A549 (cell line): ENCODE measurements around the gene PLA2G4A.

Experiments used
- CBX8 ChIP-seq: fragments of 200-600 bp; sonication (generic); IDR thresholded peaks from 2 replicates; pipeline ENCODE4 v1.6.1; 2016
- EHMT2 ChIP-seq: fragments of 200-600 bp; sonication (generic); IDR thresholded peaks from 2 replicates; pipeline ENCODE4 v1.6.1; 2016; ENCODE audit warnings: antibody characterized with exemption, low read depth, mild to moderate bottlenecking, moderate library complexity
- EP300 ChIP-seq, 2 experiments: fragments of >200 bp; sonication (Bioruptor Twin); formaldehyde crosslinking; IDR thresholded peaks; 2 replicates in 1 of 2; 3 replicates in 1 of 2; pipeline ENCODE4 v1.6.1; 2016 to 2017
- FOSL2 ChIP-seq, 2 experiments: fragments of 450-650 bp in 1 of 2; fragments of >200 bp in 1 of 2; sonication (Bioruptor Twin) in 1 of 2; formaldehyde crosslinking; IDR thresholded peaks; 2 replicates each; pipeline versions ENCODE4 v1.5.0 to v1.6.1; 2016 to 2020; ENCODE audit warnings: mild to moderate bottlenecking in 1 of 2, moderate library complexity in 1 of 2
- GATA3 ChIP-seq: IDR thresholded peaks from 2 replicates; pipeline ENCODE4 v1.6.1; 2012; ENCODE audit warnings: borderline replicate concordance
- HDAC2 ChIP-seq: fragments of 200-600 bp; sonication (generic); IDR thresholded peaks from 2 replicates; pipeline ENCODE4 v1.6.1; 2016
- MAZ ChIP-seq: fragments of 150-350 bp; IDR thresholded peaks from 2 replicates; pipeline ENCODE4 v1.6.1; 2014; ENCODE audit warnings: antibody characterized with exemption, low read depth, low read length, borderline replicate concordance
- POLR2A ChIP-seq: IDR thresholded peaks from 2 replicates; pipeline ENCODE4 v1.6.1; 2012; ENCODE audit warnings: mild to moderate bottlenecking, low read length
- POLR2AphosphoS2 ChIP-seq: conservative IDR thresholded peaks from 2 replicates; pipeline ENCODE4 v1.6.1; 2012; ENCODE audit warnings: low read length, improper control_type of control experiment, inconsistent platforms
- RCOR1 ChIP-seq: fragments of 150-350 bp; IDR thresholded peaks from 2 replicates; pipeline ENCODE4 v1.6.1; 2014; ENCODE audit warnings: antibody characterized with exemption, low read length, low read depth
- RFX5 ChIP-seq: fragments of 450-650 bp; IDR thresholded peaks from 2 replicates; pipeline ENCODE4 v1.7.1; 2014; ENCODE audit warnings: antibody characterized with exemption, mild to moderate bottlenecking, moderate library complexity
- TF ChIP-seq, protein P1 (sequence below): fragments of >200 bp; sonication (Bioruptor Twin); formaldehyde crosslinking; IDR thresholded peaks from 3 replicates; pipeline ENCODE4 v1.5.1; 2016
- TF ChIP-seq, protein P2 (sequence below): fragments of 200-600 bp; sonication (generic); IDR thresholded peaks from 2 replicates; pipeline ENCODE4 v1.6.1; 2016; ENCODE audit warnings: antibody characterized with exemption, mild to moderate bottlenecking, moderate library complexity
- TF ChIP-seq, protein P3 (sequence below): fragments of >200 bp; sonication (Bioruptor Twin); formaldehyde crosslinking; IDR thresholded peaks from 3 replicates; pipeline ENCODE4 v1.6.1; 2016

DNA sequence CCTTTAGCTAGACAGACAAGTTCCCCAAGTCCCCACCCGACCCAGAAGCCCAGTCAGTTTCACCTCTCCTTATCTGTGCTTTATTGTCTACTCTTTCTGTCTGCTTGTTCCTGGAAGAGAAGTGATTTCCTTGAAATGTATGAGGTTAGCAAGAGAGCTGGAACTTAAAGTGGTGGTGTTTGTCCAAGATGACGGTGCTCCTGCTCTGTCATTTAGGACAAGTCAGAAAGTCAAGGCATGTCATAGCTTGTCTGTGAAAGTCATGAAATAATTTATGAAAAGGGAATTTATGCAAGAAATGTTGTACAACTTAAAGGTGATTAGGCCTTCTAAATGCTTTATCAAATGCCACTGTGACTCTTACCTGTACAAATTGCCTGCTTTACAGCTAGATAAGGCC lies 178.1 kb downstream of the PLA2G4A start:
- no peak for TF ChIP-seq RCOR1
- no peak for TF ChIP-seq CBX8
- no peak for TF ChIP-seq POLR2AphosphoS2
- TF ChIP-seq EHMT2 = no peak
- no peak for TF ChIP-seq RFX5
- no peak for TF ChIP-seq FOSL2 (IDR thresholded peaks at IDR 0.05)
- no peak for TF ChIP-seq FOSL2 (CRISPR knock-in tag; IDR thresholded peaks at IDR 0.05)
- TF ChIP-seq, protein P1, sequence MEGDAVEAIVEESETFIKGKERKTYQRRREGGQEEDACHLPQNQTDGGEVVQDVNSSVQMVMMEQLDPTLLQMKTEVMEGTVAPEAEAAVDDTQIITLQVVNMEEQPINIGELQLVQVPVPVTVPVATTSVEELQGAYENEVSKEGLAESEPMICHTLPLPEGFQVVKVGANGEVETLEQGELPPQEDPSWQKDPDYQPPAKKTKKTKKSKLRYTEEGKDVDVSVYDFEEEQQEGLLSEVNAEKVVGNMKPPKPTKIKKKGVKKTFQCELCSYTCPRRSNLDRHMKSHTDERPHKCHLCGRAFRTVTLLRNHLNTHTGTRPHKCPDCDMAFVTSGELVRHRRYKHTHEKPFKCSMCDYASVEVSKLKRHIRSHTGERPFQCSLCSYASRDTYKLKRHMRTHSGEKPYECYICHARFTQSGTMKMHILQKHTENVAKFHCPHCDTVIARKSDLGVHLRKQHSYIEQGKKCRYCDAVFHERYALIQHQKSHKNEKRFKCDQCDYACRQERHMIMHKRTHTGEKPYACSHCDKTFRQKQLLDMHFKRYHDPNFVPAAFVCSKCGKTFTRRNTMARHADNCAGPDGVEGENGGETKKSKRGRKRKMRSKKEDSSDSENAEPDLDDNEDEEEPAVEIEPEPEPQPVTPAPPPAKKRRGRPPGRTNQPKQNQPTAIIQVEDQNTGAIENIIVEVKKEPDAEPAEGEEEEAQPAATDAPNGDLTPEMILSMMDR = no peak
- TF ChIP-seq, protein P2, sequence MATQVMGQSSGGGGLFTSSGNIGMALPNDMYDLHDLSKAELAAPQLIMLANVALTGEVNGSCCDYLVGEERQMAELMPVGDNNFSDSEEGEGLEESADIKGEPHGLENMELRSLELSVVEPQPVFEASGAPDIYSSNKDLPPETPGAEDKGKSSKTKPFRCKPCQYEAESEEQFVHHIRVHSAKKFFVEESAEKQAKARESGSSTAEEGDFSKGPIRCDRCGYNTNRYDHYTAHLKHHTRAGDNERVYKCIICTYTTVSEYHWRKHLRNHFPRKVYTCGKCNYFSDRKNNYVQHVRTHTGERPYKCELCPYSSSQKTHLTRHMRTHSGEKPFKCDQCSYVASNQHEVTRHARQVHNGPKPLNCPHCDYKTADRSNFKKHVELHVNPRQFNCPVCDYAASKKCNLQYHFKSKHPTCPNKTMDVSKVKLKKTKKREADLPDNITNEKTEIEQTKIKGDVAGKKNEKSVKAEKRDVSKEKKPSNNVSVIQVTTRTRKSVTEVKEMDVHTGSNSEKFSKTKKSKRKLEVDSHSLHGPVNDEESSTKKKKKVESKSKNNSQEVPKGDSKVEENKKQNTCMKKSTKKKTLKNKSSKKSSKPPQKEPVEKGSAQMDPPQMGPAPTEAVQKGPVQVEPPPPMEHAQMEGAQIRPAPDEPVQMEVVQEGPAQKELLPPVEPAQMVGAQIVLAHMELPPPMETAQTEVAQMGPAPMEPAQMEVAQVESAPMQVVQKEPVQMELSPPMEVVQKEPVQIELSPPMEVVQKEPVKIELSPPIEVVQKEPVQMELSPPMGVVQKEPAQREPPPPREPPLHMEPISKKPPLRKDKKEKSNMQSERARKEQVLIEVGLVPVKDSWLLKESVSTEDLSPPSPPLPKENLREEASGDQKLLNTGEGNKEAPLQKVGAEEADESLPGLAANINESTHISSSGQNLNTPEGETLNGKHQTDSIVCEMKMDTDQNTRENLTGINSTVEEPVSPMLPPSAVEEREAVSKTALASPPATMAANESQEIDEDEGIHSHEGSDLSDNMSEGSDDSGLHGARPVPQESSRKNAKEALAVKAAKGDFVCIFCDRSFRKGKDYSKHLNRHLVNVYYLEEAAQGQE = no peak
- TF ChIP-seq POLR2A = no peak
- TF ChIP-seq MAZ = no peak
- TF ChIP-seq HDAC2 = no peak
- no peak for TF ChIP-seq GATA3
- TF ChIP-seq, protein P3, sequence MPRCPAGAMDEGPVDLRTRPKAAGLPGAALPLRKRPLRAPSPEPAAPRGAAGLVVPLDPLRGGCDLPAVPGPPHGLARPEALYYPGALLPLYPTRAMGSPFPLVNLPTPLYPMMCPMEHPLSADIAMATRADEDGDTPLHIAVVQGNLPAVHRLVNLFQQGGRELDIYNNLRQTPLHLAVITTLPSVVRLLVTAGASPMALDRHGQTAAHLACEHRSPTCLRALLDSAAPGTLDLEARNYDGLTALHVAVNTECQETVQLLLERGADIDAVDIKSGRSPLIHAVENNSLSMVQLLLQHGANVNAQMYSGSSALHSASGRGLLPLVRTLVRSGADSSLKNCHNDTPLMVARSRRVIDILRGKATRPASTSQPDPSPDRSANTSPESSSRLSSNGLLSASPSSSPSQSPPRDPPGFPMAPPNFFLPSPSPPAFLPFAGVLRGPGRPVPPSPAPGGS = no peak
- TF ChIP-seq EP300 (IDR thresholded peaks at IDR 0.05) = no peak
